GM18502 (cell line): Measurements from ENCODE around the gene SEMG2.

ENCODE experiments used
- ATAC-seq: cut with Tn5 transposase; IDR thresholded peaks from one replicate; pipeline ENCODE4 v1.9.1; 2021; ENCODE audit warnings: mild to moderate bottlenecking; ENCODE audit not compliant: unreplicated experiment, poor library complexity

SEMG2 gene

DNA sequence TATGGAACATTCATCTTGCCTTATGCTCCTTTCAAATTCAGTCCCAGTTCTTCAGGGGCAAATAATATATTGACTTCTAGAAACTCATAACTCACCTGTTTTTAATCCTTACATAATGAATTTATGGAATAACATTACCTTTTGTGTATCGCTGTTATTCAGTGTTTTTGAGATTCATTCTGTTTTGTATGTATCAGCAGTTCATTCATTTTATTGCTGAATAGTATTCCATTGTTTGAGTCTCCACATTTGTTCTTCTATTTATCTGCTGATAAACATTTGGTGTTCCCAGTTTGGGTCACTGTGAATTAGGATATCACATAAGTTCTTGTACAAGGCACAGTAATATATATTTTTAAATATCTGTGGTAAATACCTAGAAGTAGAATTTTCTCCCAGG is 5.1 kb downstream of the SEMG2 start:
- ATAC-seq, result no peak

DNA sequence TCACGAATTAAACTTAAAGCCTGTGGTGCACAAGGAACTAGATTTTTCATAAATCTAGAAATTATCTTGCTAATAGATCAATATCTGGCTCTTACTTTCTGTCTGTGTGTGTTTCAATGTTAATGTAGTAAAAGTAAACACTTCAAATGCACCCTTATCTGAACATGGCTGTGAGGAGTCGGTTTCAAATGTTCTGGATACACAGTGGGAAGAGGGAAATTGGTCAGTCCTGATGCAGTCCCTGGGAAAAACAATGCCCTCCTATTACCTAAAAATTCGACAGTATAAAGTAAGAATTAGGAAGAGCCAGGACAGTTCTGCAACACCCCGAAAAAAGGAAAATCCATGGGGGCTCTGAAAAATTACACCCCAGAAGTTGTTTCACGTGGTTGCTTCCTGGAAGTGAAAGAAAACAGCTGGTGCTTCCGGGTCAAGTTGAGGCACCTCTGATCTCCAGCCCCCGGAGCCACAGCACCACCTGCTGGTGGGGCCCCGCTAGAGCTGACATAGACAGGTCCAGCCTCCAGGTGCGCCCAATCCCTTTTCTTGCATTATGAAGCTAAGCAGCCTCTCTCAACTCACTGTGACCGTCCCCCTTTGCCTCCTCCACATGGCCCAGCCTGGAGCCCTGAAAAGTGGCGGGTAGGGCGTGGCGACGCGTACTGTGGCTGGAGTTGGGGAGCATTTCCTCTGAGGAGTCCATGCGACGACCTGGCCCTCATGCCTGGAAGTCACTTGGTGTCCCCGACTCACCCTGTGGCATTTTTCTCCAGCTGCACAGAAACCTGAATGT is 8.3 kb downstream of the SEMG2 start:
- no peak for ATAC-seq

DNA sequence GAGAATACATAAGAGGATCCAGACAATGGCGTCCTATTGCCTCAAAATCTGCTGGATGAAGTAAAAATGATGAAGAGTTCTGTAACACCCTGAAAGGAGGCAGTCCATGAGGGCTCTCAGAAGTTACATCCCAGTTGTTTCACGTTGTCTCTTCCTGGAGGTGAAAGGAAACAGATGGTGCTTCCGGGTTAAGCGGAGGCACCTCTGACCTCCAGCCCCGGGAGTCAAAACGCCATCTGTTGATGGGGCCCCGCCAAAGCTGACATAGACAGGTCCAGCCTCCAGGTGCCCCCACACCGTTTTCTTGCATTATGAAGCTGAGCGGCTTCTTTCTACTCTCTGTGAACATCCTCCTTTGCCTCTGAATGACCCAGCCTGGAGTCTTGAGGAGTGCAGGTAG is 9.5 kb downstream of the SEMG2 start:
- no peak for ATAC-seq

DNA sequence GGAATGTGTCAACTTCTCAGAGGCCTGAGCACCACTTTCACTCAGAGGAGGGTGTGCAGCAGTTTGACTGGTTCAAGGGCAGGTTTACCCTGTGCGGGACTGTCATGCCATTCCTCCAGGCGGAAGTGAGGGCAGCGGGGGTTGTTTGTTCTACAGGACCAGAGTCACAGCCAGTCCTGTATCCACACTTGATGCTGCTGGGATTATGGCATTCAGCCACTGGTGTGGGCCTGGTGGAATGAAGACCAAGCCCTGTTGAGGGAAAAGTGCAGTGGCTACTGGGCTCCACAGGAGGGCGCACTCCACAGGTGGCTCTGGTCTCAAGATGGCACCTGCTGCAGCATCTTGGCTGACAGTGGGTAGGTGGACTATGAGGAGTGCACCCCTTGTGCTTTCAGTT is 14.8 kb downstream of the SEMG2 start:
- no peak for ATAC-seq

DNA sequence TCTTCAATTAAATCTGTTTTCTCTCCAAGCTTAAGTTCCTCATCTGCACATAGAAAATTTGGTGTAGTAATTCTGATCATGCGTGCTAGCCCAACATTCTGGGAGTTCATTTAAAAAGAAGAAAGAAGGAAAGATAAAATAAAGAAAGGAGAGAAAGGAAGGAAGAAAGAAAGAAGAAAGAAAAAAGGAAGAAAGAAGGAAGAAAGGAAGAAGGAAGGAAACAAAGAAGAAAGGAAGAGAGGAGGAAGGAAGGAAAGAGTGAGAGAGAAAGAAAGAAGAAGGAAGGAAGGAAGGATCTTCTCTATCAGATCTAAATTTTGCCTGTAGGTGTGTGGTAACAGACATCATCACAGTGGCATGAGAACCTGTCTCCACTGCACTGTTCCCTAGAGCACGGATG is 17.0 kb downstream of the SEMG2 start:
- no peak for ATAC-seq

DNA sequence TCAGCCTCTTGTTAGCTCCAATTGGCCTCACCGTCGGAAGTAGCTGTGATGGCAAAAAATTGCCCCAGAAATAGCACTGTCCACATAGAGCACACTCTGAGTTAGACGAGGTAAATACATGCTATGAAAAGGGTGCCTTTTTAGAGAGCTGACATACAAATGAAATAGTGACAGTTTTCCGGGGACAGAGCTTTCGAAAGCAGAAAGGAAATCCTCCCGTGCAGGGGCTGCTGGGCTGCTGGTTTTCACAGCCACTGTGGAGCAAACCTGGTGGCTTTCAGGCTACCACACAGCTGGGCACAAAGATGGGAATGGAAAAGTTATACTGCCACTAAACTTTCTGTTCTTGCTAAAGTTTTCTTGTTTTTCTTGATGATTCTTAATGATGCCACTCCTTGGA is 24.9 kb downstream of the SEMG2 start:
- ATAC-seq, result no peak

DNA sequence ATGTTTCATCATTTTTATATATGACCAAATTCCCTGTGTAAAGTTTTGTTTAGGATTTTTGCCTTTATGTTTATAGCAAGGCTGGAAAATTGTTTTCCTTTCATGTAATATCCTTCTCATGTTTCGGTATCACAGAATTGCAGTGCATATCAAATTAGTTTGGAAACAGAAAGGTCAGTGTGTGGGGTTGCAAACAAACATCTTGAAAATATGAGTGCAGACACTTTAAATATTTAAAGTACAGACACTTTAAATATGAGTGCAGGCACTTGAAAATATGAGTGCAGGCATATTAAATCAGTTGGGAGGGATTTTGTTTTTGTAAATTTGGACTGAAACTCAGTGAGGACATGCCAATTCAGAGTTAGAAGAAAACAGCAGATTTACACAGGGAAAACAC is 26.7 kb downstream of the SEMG2 start:
- ATAC-seq, result no peak

DNA sequence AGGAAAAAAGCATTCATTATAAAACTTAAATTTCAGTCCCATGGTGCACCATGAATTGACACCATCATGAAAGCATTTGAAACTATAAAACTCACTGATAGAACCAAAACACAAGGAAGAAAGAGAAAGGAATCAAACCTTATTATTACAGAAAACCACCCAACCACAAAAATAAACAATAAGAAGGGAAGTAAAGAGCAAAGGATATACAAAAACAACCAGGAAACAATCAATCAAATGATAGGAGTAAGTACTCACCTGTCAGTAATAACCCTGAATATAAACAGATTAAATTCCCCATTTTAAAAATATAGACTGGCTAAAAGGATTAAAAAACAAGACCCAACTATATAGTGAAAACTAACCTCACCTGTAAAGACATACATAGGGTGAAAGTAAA is 27.4 kb downstream of the SEMG2 start:
- no peak for ATAC-seq

DNA sequence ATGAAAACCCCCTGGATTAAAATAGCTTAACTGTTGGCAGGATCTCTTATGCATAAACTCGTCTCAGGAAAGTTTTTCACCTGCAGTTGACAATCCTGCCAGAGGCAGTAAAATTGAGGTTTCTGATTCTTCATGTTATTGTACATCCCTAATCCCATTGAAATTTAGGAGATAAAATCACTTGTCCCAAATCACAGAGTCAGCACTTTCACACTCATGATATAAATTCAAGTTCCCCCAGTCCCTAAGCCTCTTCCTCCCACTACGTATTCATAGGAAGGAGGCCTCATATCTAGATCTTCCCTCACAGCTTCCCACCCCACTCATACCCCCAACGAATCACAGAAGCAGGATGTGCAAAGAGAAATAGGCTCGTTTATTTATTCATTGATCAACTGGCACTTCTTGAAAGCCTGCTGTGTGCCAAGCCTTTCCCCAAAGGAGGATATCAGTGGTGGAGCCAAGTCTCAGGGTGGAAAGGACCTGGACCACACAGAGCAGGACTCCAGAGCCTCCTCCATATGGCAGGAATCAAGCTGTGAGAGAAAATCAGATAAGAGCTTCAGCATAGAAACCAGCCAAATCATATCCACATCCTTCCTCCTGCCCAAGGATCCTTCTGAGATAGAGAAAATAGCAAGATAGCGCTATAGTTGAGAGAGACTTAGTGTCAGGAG is 30.8 kb downstream of the SEMG2 start:
- ATAC-seq, result no peak

DNA sequence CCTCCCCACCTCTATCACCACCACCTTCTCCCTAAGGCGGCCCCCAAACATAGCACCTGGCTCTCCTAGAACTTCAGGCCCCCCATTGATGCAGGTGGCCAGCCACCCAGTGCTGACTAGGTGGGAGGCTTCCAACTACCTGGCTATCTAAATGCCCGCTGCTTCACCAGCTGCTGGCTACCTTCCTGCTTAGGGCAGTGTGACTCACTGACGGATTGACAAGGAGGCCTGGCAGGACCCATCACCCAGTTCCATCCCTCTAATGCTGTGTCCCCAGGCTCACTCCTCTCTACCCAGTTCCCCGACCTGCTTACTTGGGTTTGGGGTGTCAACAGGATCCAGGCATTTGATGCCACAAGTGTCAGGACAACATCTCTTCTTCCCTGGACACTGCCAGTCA is 32.1 kb downstream of the SEMG2 start:
- no peak for ATAC-seq

DNA sequence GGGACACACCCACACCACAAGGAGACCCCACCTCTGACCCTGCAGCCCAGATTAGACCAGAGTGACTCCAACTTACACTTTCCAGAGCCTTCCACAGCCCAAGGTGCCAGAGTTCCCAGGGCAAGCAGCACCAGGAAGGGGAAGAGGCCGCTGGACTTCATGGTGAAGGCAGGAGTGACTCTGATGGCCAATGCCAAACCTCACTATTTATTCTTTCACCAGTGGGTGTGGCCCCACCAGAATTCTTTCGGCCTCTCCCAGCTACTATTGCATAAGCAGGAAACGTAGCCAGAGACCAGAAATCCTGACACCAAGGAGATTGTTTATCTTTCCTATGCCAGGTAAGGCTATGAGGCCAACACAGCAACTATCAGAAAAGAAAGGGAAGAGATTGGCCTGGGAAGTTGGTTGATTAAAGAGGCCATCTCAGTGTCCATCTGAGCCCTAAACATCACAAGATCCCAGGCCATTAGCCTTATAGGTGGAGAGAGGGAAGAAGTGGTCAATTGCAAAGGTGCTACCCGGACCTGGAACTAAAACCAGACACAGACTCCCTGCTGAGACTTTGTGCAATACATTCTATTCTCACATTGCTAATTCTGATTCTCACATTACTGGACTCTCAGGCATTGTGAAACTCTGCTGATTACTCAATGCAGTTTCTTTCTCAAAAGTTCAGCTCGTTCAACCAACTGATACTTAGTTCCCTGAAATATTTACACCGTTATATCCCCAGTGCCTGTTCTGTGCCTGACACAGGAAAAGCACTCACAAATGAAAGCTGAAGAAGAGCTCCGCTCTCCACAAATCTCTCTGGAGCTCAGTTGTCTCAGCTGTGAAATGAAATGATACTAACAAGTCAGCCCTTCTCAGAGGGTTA is 33.5 kb downstream of the SEMG2 start, which contains the start of gene SLPI:
SLPI (minus strand) TSS at position 182 of the 880 bp plus-strand sequence; CDS start at position 161, 21 bp downstream.
- no peak for ATAC-seq

DNA sequence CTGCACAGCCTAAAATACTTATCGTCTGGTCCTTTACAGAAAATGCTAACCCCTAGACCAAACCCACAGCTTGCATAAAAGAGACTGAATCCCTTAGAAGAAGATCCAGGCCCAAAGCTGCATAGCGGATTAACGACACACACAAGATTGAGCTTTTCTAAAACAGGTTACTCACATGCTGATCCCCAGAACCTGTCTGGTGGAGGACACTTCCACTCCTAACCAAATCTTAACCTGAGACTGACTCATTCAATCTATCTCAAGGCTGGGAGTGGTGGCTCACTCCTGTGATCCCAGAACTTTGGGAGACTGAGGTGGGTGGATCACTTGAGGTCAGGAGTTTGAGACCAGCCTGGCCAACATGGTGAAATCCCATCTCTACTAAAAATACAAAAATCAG is 36.0 kb downstream of the SEMG2 start:
- ATAC-seq, result no peak

DNA sequence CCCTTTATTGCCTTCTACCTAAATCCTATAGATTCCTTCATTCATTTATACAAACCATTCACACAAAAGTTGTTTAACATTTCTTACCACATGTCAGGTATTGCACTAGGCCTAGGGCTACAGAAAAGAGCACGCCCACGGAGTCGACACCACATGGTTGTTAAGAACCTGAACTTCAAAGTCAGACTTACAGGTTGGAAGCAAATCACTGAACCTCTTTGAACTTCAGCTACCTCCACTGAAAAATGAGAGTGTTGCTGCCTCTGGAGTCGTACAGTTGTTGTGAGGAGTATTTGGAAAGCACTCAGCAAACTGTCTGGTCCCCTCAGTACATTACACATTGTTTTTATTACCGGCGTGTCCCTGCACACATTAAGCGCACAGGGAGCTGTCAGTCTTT is 36.5 kb downstream of the SEMG2 start:
- no peak for ATAC-seq

DNA sequence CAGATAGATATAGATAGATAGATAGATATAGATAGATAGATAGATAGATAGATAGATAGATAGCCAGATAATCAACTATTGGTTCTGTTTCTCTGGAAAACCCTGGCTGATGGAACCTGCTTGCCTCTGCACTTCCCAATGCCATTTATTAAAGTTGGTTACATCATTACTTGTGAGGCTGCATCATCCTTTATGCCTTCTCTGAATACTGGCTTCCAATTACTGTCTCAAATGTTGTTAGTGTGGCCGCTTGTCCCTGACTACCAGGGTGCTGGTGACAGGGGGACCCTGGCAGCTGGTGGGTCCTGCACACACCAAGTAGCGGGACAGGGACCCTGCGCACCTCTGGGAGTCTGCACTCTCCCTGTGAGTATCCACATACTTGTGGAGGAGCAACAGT is 37.1 kb downstream of the SEMG2 start:
- ATAC-seq, result no peak

DNA sequence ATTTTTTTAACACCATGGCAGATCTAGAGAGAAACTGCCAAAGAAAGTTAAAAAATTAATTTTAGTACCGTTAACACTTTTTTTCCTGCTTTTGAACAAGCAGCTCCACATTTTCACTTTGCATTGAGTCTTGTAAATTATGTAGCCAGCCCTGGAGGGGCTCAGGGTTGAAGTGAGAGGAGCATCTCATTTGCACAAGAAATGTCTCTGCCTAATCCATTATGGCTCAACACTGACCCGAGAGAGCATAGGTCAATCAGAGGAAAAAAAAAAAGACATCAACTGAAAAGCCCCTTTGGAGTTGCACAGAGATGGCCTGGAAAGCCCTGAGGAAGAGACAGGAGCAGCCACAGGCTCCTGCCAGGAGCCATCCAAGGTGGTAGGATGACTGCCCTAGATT is 37.5 kb downstream of the SEMG2 start:
- no peak for ATAC-seq

DNA sequence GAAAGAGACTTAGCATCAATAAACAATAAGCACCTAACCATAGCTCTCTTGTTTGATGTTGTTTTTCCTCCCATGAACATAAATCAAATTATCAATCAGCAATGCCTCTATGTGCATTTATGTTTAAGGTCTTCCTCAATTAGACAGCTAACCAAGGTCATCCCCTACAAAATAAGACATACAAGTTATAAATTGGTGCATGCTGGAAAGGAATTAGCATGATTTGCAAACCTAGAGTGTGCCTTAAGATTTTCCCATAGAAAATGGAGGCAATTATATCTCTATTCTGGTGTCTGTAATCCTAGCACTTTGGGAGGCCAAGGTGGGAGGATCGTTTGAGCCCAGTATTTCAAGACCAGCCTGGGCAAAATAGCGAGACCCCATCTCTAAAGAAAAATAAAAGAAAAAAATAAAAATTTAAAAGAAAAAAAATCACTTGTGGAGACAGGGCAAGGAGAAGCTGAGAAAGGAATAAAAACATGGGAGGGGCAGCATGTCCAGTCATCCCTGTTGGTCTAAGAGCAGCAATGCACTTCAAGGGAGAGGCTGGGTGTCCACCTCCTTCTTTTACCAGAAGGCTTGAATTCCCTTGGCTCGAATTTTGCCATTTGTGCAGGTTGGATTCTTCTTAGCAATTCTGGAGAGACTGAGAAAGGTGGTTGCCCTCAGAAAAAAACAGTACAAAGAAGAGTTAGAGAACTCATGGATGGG is 42.5 kb downstream of the SEMG2 start:
- ATAC-seq, result no peak

DNA sequence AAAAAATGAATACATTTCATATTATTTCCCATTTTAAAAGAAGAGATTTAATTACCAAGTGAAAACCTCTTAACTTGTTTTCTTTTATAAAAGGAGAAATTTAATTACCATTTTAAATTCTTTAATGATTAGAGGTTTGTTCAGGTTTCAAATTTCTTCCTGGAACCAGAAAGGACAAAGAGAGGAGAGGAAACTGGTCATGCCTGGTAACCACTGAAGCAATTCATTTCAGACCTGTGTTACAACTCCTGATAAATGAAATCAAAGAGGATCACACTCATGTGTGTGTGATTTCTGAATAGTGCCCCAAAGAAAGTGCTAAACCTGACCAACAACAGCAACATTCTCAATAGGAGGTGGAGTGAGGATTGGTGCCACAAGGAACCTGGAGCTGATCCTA is 45.8 kb downstream of the SEMG2 start:
- ATAC-seq, result no peak

DNA sequence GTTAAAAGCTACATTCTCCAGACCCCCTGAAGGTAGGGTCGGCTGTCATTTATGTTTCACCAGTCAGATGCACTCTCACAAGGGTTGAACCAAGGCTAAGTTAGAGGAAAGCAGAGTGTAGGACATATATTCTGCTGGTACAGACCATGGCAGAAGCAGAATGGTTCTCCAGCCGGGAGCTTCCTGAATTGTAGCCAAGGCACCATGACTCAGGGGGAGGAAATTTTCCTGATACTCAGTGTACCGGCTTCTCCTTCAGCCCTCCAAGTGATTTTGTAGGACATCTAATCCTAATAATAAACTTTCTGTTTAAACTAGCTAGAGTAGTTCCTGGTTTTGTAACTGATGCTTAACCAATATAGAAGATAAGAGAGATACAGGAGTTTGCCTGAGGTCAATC is 47.4 kb downstream of the SEMG2 start:
- no peak for ATAC-seq

DNA sequence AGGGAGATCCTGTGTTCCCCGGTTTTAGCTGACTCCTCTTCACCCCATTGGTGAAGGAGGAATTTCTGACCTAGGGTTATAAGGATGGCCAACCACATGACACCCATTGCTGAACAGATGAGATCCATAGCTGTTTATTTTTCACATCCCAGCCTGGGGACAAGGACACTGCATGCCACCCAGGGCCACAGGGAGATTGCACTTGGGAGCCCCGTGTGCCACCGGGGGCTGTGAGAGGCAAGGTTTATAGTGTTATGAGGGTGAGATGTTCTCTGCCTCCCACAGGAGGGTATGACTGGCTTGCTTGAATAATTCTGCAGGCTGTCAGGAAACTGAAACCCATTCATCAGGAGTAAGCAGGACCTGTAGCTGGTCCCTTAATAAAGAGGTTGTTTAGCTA is 47.9 kb downstream of the SEMG2 start:
- no peak for ATAC-seq

DNA sequence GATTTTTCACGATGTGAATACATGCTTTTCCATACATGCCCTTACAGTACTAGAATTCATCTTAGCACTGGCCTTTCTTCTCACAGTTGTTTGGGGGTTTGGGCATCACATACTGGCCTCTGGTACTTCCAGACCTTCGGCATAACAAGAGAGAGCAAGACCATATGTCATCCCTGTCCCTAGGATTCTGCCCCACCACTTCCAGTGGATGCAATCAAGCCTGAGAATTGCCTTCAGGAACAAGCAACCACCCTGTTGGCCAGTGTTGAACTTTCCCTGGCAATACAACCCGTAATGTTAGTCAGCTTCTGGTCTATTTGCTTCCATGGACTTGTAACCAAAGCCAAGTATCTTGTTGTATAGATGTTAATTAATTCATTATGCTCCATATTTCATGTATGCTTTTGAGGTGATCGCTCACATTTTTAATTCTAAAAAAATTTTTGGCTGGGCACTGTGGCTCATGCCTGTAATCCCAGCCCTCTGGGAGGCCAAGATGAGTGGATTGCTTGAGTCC is 48.6 kb downstream of the SEMG2 start:
- no peak for ATAC-seq
